ENCODE data around the gene RXFP2.

RXFP2 gene

DNA sequence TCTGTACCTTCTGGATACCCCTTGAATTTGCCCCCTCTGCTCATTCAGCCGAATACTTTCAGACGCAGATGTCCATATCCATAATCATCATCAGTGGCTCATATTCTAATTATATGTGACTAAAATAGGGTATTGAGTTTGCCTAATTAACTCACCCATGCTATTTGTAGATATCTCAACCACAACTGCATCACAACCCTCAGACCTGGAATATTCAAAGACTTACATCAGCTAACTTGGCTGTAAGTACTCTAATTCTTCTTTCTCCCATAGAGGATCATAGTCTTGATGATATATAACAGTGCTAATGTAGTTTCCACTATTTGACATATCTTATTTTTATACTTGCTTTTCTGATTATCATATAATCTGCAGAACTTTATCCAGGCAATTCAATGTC lies 35.8 kb downstream of the RXFP2 start:
- Histone ChIP-seq H3K4me2 (ENCODE audit: insufficient read depth, low read length) (no peak overlapping the region), H4K20me1 (ENCODE audit: insufficient read depth, low read length) (no peaks in the 10 kb centered on the region), H3K9ac (ENCODE audit: low read depth, low read length) (no peak overlapping the region), H3K27ac (ENCODE audit: low read length) (no peak overlapping the region), H3K4me3 (ENCODE audit: low read depth in 1 of 2, low read length in 2 of 2) (no peak overlapping the region), H3K79me2 (ENCODE audit: insufficient read depth, low read length) (no peaks in the 10 kb centered on the region), H3K9me3 (ENCODE audit: insufficient read depth, low read length, severe bottlenecking) (no peaks in the 10 kb centered on the region), H3K36me3 (ENCODE audit: insufficient read depth, low read length) (no peaks in the 10 kb centered on the region), H3K27me3 (ENCODE audit: insufficient read depth, low read length, poor library complexity) (peaks cover 3% of the 10 kb centered on the region), H2AFZ (ENCODE audit: low read depth, low read length) (no peak overlapping the region), H3K4me1 (ENCODE audit: insufficient read depth, low read length) (no peaks in the 10 kb centered on the region)
- ATAC-seq (ENCODE audit: insufficient read depth, low read depth) (no peak), DNase-seq (no peak)
- TF ChIP-seq, protein P1, sequence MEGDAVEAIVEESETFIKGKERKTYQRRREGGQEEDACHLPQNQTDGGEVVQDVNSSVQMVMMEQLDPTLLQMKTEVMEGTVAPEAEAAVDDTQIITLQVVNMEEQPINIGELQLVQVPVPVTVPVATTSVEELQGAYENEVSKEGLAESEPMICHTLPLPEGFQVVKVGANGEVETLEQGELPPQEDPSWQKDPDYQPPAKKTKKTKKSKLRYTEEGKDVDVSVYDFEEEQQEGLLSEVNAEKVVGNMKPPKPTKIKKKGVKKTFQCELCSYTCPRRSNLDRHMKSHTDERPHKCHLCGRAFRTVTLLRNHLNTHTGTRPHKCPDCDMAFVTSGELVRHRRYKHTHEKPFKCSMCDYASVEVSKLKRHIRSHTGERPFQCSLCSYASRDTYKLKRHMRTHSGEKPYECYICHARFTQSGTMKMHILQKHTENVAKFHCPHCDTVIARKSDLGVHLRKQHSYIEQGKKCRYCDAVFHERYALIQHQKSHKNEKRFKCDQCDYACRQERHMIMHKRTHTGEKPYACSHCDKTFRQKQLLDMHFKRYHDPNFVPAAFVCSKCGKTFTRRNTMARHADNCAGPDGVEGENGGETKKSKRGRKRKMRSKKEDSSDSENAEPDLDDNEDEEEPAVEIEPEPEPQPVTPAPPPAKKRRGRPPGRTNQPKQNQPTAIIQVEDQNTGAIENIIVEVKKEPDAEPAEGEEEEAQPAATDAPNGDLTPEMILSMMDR (IDR thresholded peaks at IDR 0.05; ENCODE audit: borderline replicate concordance, extremely low read depth, low read length, poor library complexity, severe bottlenecking), result no peak
- no peak for TF ChIP-seq EZH2 (IDR thresholded peaks at IDR 0.05; ENCODE audit: borderline replicate concordance, low read depth, low read length, severe bottlenecking)

DNA sequence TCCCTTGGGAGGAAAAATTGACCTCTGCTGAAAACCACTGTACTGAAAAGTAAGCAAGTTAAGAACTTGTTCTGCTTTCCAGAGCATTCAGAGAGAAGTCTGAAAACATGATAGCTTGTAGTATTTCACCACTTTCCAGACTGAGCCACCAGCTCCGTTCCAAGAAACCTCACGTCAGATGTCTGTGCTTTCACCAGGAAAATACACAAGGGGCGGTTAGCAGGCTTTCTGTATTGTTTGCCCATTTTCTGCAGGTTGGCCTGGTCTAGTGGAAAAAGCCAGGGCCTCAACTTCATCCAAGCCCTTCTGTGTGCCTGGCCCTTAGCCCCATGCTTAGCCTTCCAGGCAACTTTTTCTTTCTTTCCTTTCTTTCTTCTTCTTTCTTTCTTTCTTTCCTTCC lies 36.4 kb downstream of the RXFP2 start:
- Histone ChIP-seq H2AFZ (ENCODE audit: low read depth, low read length) (no peak overlapping the region), H3K27me3 (ENCODE audit: insufficient read depth, low read length, poor library complexity) (peaks cover 3% of the 10 kb centered on the region), H3K4me1 (ENCODE audit: insufficient read depth, low read length) (no peaks in the 10 kb centered on the region), H3K9me3 (ENCODE audit: insufficient read depth, low read length, severe bottlenecking) (no peaks in the 10 kb centered on the region), H3K9ac (ENCODE audit: low read depth, low read length) (no peak overlapping the region), H3K27ac (ENCODE audit: low read length) (no peak overlapping the region), H3K36me3 (ENCODE audit: insufficient read depth, low read length) (no peaks in the 10 kb centered on the region), H3K4me2 (ENCODE audit: insufficient read depth, low read length) (no peak overlapping the region), H4K20me1 (ENCODE audit: insufficient read depth, low read length) (no peaks in the 10 kb centered on the region), H3K4me3 (ENCODE audit: low read depth in 1 of 2, low read length in 2 of 2) (no peak overlapping the region), H3K79me2 (ENCODE audit: insufficient read depth, low read length) (no peaks in the 10 kb centered on the region)
- no peak for TF ChIP-seq EZH2 (IDR thresholded peaks at IDR 0.05; ENCODE audit: borderline replicate concordance, low read depth, low read length, severe bottlenecking)
- TF ChIP-seq, protein P1 (IDR thresholded peaks at IDR 0.05; ENCODE audit: borderline replicate concordance, extremely low read depth, low read length, poor library complexity, severe bottlenecking), result no peak
- no peak for ATAC-seq (ENCODE audit: insufficient read depth, low read depth)
- DNase-seq, result no peak

DNA sequence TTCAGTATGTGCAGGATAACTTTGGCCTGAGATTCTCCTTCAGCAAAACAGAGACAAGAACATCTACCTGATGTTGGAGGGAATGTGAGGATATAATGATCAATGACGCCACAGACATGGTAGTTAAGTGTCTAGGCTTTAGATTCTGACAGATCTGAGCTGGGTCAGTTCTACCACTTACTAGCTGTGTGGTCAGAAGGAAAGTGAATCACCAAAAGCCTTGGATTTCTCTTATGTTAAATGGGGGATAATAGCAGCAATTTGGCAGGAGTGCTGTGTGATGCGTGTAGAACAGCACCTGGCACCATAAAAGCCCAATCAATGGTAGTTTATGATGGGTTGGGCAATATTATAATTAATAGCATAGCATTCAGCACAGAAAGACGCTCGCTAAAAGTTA lies 41.7 kb downstream of the RXFP2 start:
- Histone ChIP-seq H4K20me1 (ENCODE audit: insufficient read depth, low read length) (no peaks in the 10 kb centered on the region), H3K4me1 (ENCODE audit: insufficient read depth, low read length) (no peaks in the 10 kb centered on the region), H3K36me3 (ENCODE audit: insufficient read depth, low read length) (no peaks in the 10 kb centered on the region), H3K27ac (ENCODE audit: low read length) (no peak overlapping the region), H3K4me2 (ENCODE audit: insufficient read depth, low read length) (no peak overlapping the region), H3K9ac (ENCODE audit: low read depth, low read length) (no peak overlapping the region), H3K79me2 (ENCODE audit: insufficient read depth, low read length) (no peaks in the 10 kb centered on the region), H3K4me3 (ENCODE audit: low read depth in 1 of 2, low read length in 2 of 2) (no peak overlapping the region), H2AFZ (ENCODE audit: low read depth, low read length) (no peak overlapping the region), H3K9me3 (ENCODE audit: insufficient read depth, low read length, severe bottlenecking) (no peaks in the 10 kb centered on the region), H3K27me3 (ENCODE audit: insufficient read depth, low read length, poor library complexity) (peaks cover 8% of the 10 kb centered on the region)
- TF ChIP-seq EZH2 (IDR thresholded peaks at IDR 0.05; ENCODE audit: borderline replicate concordance, low read depth, low read length, severe bottlenecking), result no peak
- TF ChIP-seq, protein P1 (IDR thresholded peaks at IDR 0.05; ENCODE audit: borderline replicate concordance, extremely low read depth, low read length, poor library complexity, severe bottlenecking), result no peak
- DNase-seq, result no peak
- ATAC-seq (ENCODE audit: insufficient read depth, low read depth), result no peak

DNA sequence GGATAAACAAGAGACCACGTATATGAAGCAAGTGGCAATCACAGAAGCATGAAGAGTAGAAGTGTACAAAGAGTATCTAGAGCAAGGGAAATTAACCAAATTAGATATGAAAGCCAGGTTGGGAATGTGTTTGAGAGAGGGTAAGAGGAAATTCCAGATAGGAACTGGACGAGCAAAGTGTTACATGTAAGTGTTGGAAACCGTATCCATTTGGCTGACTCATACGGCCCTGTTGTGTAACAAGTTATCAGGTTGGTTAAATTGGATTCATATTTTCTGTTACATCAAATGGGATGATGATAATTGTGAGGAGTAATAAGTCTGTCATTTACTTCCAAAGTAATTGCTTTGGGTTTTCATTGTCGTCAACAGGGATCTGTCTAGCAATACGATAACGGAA lies 46.7 kb downstream of the RXFP2 start:
- H3K36me3 ChIP-seq (ENCODE audit: insufficient read depth, low read length), result no peaks in the 10 kb centered on the region
- no peaks in the 10 kb centered on the region for H3K79me2 ChIP-seq (ENCODE audit: insufficient read depth, low read length)
- no peaks in the 10 kb centered on the region for H3K4me1 ChIP-seq (ENCODE audit: insufficient read depth, low read length)
- H3K4me2 ChIP-seq (ENCODE audit: insufficient read depth, low read length), result no peak overlapping the region
- H3K27me3 ChIP-seq (ENCODE audit: insufficient read depth, low read length, poor library complexity), result peaks cover 2% of the 10 kb centered on the region
- H3K4me3 ChIP-seq (ENCODE audit: low read depth in 1 of 2, low read length in 2 of 2), result no peak overlapping the region
- ATAC-seq (ENCODE audit: insufficient read depth, low read depth) (no peak), DNase-seq (no peak)
- TF ChIP-seq EZH2 (IDR thresholded peaks at IDR 0.05; ENCODE audit: borderline replicate concordance, low read depth, low read length, severe bottlenecking), result no peak
- TF ChIP-seq, protein P1 (IDR thresholded peaks at IDR 0.05; ENCODE audit: borderline replicate concordance, extremely low read depth, low read length, poor library complexity, severe bottlenecking), result no peak
- H3K27ac ChIP-seq (ENCODE audit: low read length), result no peak overlapping the region
- no peak overlapping the region for H2AFZ ChIP-seq (ENCODE audit: low read depth, low read length)
- no peaks in the 10 kb centered on the region for H3K9me3 ChIP-seq (ENCODE audit: insufficient read depth, low read length, severe bottlenecking)
- no peak overlapping the region for H3K9ac ChIP-seq (ENCODE audit: low read depth, low read length)
- no peaks in the 10 kb centered on the region for H4K20me1 ChIP-seq (ENCODE audit: insufficient read depth, low read length)

Data from DND-41 (cell line).